CD14-positive monocyte (primary cell): ENCODE measurements around the gene CISTR. TPM values are rescaled to one million over a fixed set of nuclear protein-coding genes. Genes with fewer than 3 reads are reported as not detected.

Experiments
- DNase-seq, 3 donors: peaks; one replicate each; pipeline ENCODE4 v3.0.0-alpha.2; 2011 to 2022
- H2AFZ ChIP-seq: 2 replicates; pipeline ENCODE4 v1.6.0; 2012; ENCODE audit warnings: mild to moderate bottlenecking, low read depth, low read length, inconsistent platforms; ENCODE audit not compliant: insufficient read depth, poor library complexity, severe bottlenecking
- H3K27ac ChIP-seq, 2 donors: 1 replicate in 1 of 2; 2 replicates in 1 of 2; pipeline ENCODE4 v1.5.1; 2012 to 2013; ENCODE audit warnings: low read length in 2 of 2, control low read depth in 1 of 2, inconsistent platforms in 1 of 2, low read depth in 1 of 2, mild to moderate bottlenecking in 1 of 2
- H3K27me3 ChIP-seq, 2 donors: one replicate each; pipeline versions ENCODE4 v1.6.0 to v1.6.1; 2011 to 2013; ENCODE audit warnings: low read length in 2 of 2; ENCODE audit not compliant: control insufficient read depth in 2 of 2, insufficient read depth in 2 of 2
- H3K36me3 ChIP-seq, 2 donors: replicated peaks in 1 of 2; 1 replicate in 1 of 2; 2 replicates in 1 of 2; pipeline versions ENCODE4 v1.5.1 to v1.6.1; 2012 to 2013; ENCODE audit warnings: low read length in 2 of 2, control low read depth in 1 of 2, inconsistent platforms in 1 of 2, mild to moderate bottlenecking in 1 of 2; ENCODE audit not compliant: insufficient read depth in 2 of 2, control insufficient read depth in 1 of 2
- H3K4me1 ChIP-seq, 2 donors: 1 replicate in 1 of 2; 2 replicates in 1 of 2; pipeline versions ENCODE4 v1.5.1 to v1.6.1; 2012 to 2013; ENCODE audit warnings: low read length in 2 of 2, control low read depth in 1 of 2, inconsistent platforms in 1 of 2, mild to moderate bottlenecking in 1 of 2, moderate library complexity in 1 of 2; ENCODE audit not compliant: insufficient read depth in 2 of 2, control insufficient read depth in 1 of 2
- H3K4me2 ChIP-seq: replicated peaks from 2 replicates; pipeline ENCODE3; 2012; ENCODE audit warnings: low read length, moderate library complexity, mild to moderate bottlenecking; ENCODE audit not compliant: poor library complexity, severe bottlenecking; ENCODE audit errors: extremely low read depth
- H3K4me3 ChIP-seq, 3 experiments: fragments of 200-600 bp in 1 of 3; sonication (generic) in 1 of 3; replicated peaks in 1 of 3; 1 replicate in 2 of 3; 2 replicates in 1 of 3; pipeline ENCODE4 v1.5.1; 2011 to 2013; ENCODE audit warnings: low read length in 3 of 3, mild to moderate bottlenecking in 3 of 3, control low read depth in 2 of 3, low read depth in 2 of 3, inconsistent platforms in 1 of 3, moderate library complexity in 1 of 3
- H3K79me2 ChIP-seq: 2 replicates; pipeline ENCODE4 v1.6.0; 2012; ENCODE audit warnings: mild to moderate bottlenecking, control low read depth, inconsistent platforms, low read length, moderate library complexity; ENCODE audit not compliant: insufficient read depth
- H3K9ac ChIP-seq: 2 replicates; pipeline ENCODE4 v1.6.0; 2017; ENCODE audit warnings: low read length, mild to moderate bottlenecking; ENCODE audit not compliant: insufficient read depth, poor library complexity, severe bottlenecking
- H3K9me3 ChIP-seq, 2 donors: replicated peaks in 1 of 2; 1 replicate in 1 of 2; 2 replicates in 1 of 2; pipeline versions ENCODE4 v1.5.1 to v1.6.1; 2012 to 2013; ENCODE audit warnings: low read length in 2 of 2, control low read depth in 1 of 2; ENCODE audit not compliant: control insufficient read depth in 1 of 2, insufficient read depth in 1 of 2
- H4K20me1 ChIP-seq: 2 replicates; pipeline ENCODE4 v1.6.0; 2012; ENCODE audit warnings: mild to moderate bottlenecking, low read length, control low read depth, moderate library complexity; ENCODE audit not compliant: insufficient read depth
- H3K27ac Mint-ChIP-seq, 7 donors: one replicate each; pipeline ENCODE4 v1.8.0; 2020; ENCODE audit warnings: mild to moderate bottlenecking in 7 of 7, mixed read lengths in 7 of 7, moderate library complexity in 6 of 7, inconsistent platforms in 2 of 7
- H3K27me3 Mint-ChIP-seq, 3 donors: one replicate each; pipeline ENCODE4 v1.8.0; 2021 to 2022; ENCODE audit warnings: low read depth in 3 of 3, mild to moderate bottlenecking in 3 of 3, mixed read lengths in 3 of 3, moderate library complexity in 3 of 3, inconsistent platforms in 1 of 3
- H3K36me3 Mint-ChIP-seq, 2 donors: one replicate each; pipeline ENCODE4 v1.8.0; 2020; ENCODE audit warnings: mixed read lengths in 2 of 2, inconsistent platforms in 1 of 2, mild to moderate bottlenecking in 1 of 2
- H3K4me1 Mint-ChIP-seq: one replicate; pipeline ENCODE4 v1.8.0; 2020; ENCODE audit warnings: mild to moderate bottlenecking, mixed read lengths
- H3K4me3 Mint-ChIP-seq, 2 donors: one replicate each; pipeline ENCODE4 v1.8.0; 2020; ENCODE audit warnings: mild to moderate bottlenecking in 2 of 2, mixed read lengths in 2 of 2, moderate library complexity in 1 of 2
- H3K9me3 Mint-ChIP-seq, 7 donors: one replicate each; pipeline ENCODE4 v1.8.0; 2020 to 2022; ENCODE audit warnings: mixed read lengths in 7 of 7, mild to moderate bottlenecking in 6 of 7, moderate library complexity in 6 of 7, inconsistent platforms in 2 of 7
- CTCF ChIP-seq: fragments of 200-600 bp; IDR thresholded peaks from one replicate; pipeline ENCODE4 v1.8.0; 2022; ENCODE audit warnings: antibody characterized with exemption, mild to moderate bottlenecking
- WGBS: methylation state at CpG from one replicate; pipeline ENCODE4 v1.1.5; 2013; ENCODE audit warnings: missing lambda C conversion rate; ENCODE audit not compliant: insufficient coverage; 5-methylcytosine and 5-hydroxymethylcytosine counted together
- intact Hi-C, 2 donors: fragments of 100-400 bp; cut with micrococcal nuclease; formaldehyde crosslinking; loops; one replicate each; pipeline versions ENCODE4 v1.15.0 to v1.15.1; 2023
- polyA plus RNA-seq, 3 donors: library from polyadenylated mRNA; depleted of rRNA in 1 of 3; unstranded in 2 of 3; stranded (reverse) in 1 of 3; fragments of 300-500 nt in 2 of 3; fragments of >200 nt in 1 of 3; fragmentation: Illumina TruSeq in 2 of 3; gene quantifications; 1 replicate in 2 of 3; 2 replicates in 1 of 3; pipeline ENCODE4 v1.2.3, GENCODE V29; 2012 to 2021

CISTR gene
- polyA plus RNA-seq, 3 donors = not detected

- Histone ChIP-seq H3K9ac (no peak overlapping the region), H3K4me1 (peaks cover 12 to 24% of the 10 kb centered on the region in 2 donors), H3K27me3 (peaks cover 65 to 94% of the 10 kb centered on the region in 2 donors), H3K4me2 (no peak overlapping the region), H3K9me3 (peaks cover 0 to 28% of the 10 kb centered on the region in 2 donors), H3K4me3 (no peak overlapping the region), H2AFZ (no peak overlapping the region), H3K27ac (no peak overlapping the region), H3K79me2 (no peaks in the 10 kb centered on the region), H3K36me3 (no peaks in the 10 kb centered on the region), H4K20me1 (no peaks in the 10 kb centered on the region)
- H3K9me3 Mint-ChIP-seq = peaks cover 0 to 5% (median 2%) of the 10 kb centered on the region in 7 donors
- peaks cover 11% of the 10 kb centered on the region for H3K4me1 Mint-ChIP-seq
- no peak for DNase-seq
- peaks cover 0 to 2% of the 10 kb centered on the region in 2 donors for H3K36me3 Mint-ChIP-seq
- no peak overlapping the region for H3K4me3 Mint-ChIP-seq
- H3K27ac Mint-ChIP-seq = no peak overlapping the region
- H3K27me3 Mint-ChIP-seq = peaks cover 0 to 24% (median 21%) of the 10 kb centered on the region in 3 donors
- no peak for TF ChIP-seq CTCF
- WGBS = 67% methylated on average over 7 of the region's 22 CpGs
- intact Hi-C loops = no loop called here
These were observed 3.5 kb downstream of the CISTR start for GRCh38 chr12:53748072-53748840.

GRCh38 chr12:53747095-53747494 is 4.7 kb downstream of the CISTR start:
- Histone ChIP-seq H3K4me2 (peak overlapping the region; percentile 35), H3K4me1 (peaks cover 12 to 25% of the 10 kb centered on the region in 2 donors), H2AFZ (peak overlapping the region; percentile 46), H4K20me1 (no peaks in the 10 kb centered on the region), H3K4me3 (no peak overlapping the region), H3K79me2 (no peaks in the 10 kb centered on the region), H3K27me3 (peaks cover 57 to 94% of the 10 kb centered on the region in 2 donors), H3K36me3 (no peaks in the 10 kb centered on the region), H3K27ac (no peak overlapping the region), H3K9ac (no peak overlapping the region), H3K9me3 (peaks cover 0 to 18% of the 10 kb centered on the region in 2 donors)
- no peak overlapping the region for H3K27ac Mint-ChIP-seq
- H3K9me3 Mint-ChIP-seq = peaks cover 0 to 5% (median 2%) of the 10 kb centered on the region in 7 donors
- 0% methylated on average over 1 of the region's 5 CpGs for WGBS
- intact Hi-C loops = no loop called here
- peaks cover 0 to 2% of the 10 kb centered on the region in 2 donors for H3K36me3 Mint-ChIP-seq
- peaks cover 15% of the 10 kb centered on the region for H3K4me1 Mint-ChIP-seq
- peaks cover 0 to 34% (median 32%) of the 10 kb centered on the region in 3 donors for H3K27me3 Mint-ChIP-seq
- peak overlapping the region; percentile 44 to 81 for H3K4me3 Mint-ChIP-seq
- DNase-seq = no peak
- TF ChIP-seq CTCF = no peak
